ENCODE measurements around the gene SSBP3. TPM values are rescaled to one million over a fixed set of nuclear protein-coding genes. Genes with fewer than 3 reads are reported as not detected.

The SSBP3 gene
- total and polyA plus RNA-seq, 2 of the 13 experiments (the other 11 are each of a cell fraction or from before 2014, with no cell fraction given) = 8.5 to 17.6 TPM

- CTCF ChIA-PET (ENCODE audit: low intra/inter-chr PET ratio, low total read pairs) = no interaction called here
- H2AFZ ChIP-seq (ENCODE audit: low read length) = no peak overlapping the region
- BruUV-seq (replicated peaks) = no TSS peak
- no peak overlapping the region for H3K4me3 ChIP-seq (replicated peaks in 1 of 3; ENCODE audit: insufficient read depth in 1 of 3, low read depth in 2 of 3, low read length in 3 of 3)
- no peak overlapping the region for H3K4me2 ChIP-seq (ENCODE audit: low read depth, low read length)
- TF ChIP-seq MED13 (CRISPR knock-in tag; IDR thresholded peaks at IDR 0.05) = no peak
- DNase-seq (ENCODE audit: low spot score) (no peak), ATAC-seq (no peak), FAIRE-seq (no peak)
- intact Hi-C loops (cut with micrococcal nuclease; ENCODE audit: unreplicated experiment) = no loop called here
- no peak overlapping the region for H3K9ac ChIP-seq (ENCODE audit: insufficient read depth, low read depth, low read length)
- H3K4me1 ChIP-seq (ENCODE audit: insufficient read depth, low read length) = peaks cover 27% of the 10 kb centered on the region
- H3K36me3 ChIP-seq (replicated peaks in 1 of 2; ENCODE audit: control insufficient read depth in 1 of 2, insufficient read depth in 2 of 2, low read length in 2 of 2) = peaks cover 31 to 62% of the 10 kb centered on the region in 2 experiments
- H3K9me3 ChIP-seq (ENCODE audit: low read length) = no peaks in the 10 kb centered on the region
- H3K27ac ChIP-seq (ENCODE audit: extremely low read length, insufficient read depth, low read length) = no peak overlapping the region
- no peaks in the 10 kb centered on the region for H4K20me1 ChIP-seq (ENCODE audit: insufficient read depth, low read length)
- H3K79me2 ChIP-seq (ENCODE audit: insufficient read depth, low read length) = no peaks in the 10 kb centered on the region
- in situ Hi-C loops (cut with HindIII; ENCODE audit: extremely low pct_ligation_motif_present, low pct_unique_long_range_greater_than_20kb) = no loop called here
- 87% methylated on average over 3 of the region's 3 CpGs for WGBS (ENCODE audit: low lambda C conversion rate)
- POLR2A ChIA-PET = interaction anchor here (0.9 to 1.5 kb wide), 4 partner anchors 16 to 104 kb away, joined by 3 to 6 read pairs (median 3); partner anchors contain the start of genes CYB5RL and MRPL37
- H3K27me3 ChIP-seq (ENCODE audit: control insufficient read depth in 1 of 2, insufficient read depth in 2 of 2, low read length in 2 of 2) = no peaks in the 10 kb centered on the region
Observed at GRCh38 chr1:54219688-54220003, 186.5 kb downstream of the SSBP3 start.

- POLR2A ChIA-PET = interaction anchor here (0.9 to 1.5 kb wide), 4 partner anchors 15 to 104 kb away, joined by 3 to 6 read pairs (median 3); partner anchors contain the start of genes CYB5RL and MRPL37
- ATAC-seq (no peak), DNase-seq (ENCODE audit: low spot score) (no peak), FAIRE-seq (no peak)
- peaks cover 35 to 68% of the 10 kb centered on the region in 2 experiments for H3K36me3 ChIP-seq (replicated peaks in 1 of 2; ENCODE audit: control insufficient read depth in 1 of 2, insufficient read depth in 2 of 2, low read length in 2 of 2)
- no peaks in the 10 kb centered on the region for H3K79me2 ChIP-seq (ENCODE audit: insufficient read depth, low read length)
- H3K27ac ChIP-seq (ENCODE audit: extremely low read length, insufficient read depth, low read length) = peak overlapping the region; percentile 27
- CTCF ChIA-PET (ENCODE audit: low intra/inter-chr PET ratio, low total read pairs) = no interaction called here
- no peaks in the 10 kb centered on the region for H3K27me3 ChIP-seq (ENCODE audit: control insufficient read depth in 1 of 2, insufficient read depth in 2 of 2, low read length in 2 of 2)
- H3K9ac ChIP-seq (ENCODE audit: insufficient read depth, low read depth, low read length) = no peak overlapping the region
- H3K4me1 ChIP-seq (ENCODE audit: insufficient read depth, low read length) = peaks cover 27% of the 10 kb centered on the region
- H3K4me3 ChIP-seq (replicated peaks in 1 of 3; ENCODE audit: insufficient read depth in 1 of 3, low read depth in 2 of 3, low read length in 3 of 3) = no peak overlapping the region
- no peaks in the 10 kb centered on the region for H4K20me1 ChIP-seq (ENCODE audit: insufficient read depth, low read length)
- no peaks in the 10 kb centered on the region for H3K9me3 ChIP-seq (ENCODE audit: low read length)
- intact Hi-C loops (cut with micrococcal nuclease; ENCODE audit: unreplicated experiment) = no loop called here
- BruUV-seq (replicated peaks) = no TSS peak
- H2AFZ ChIP-seq (ENCODE audit: low read length) = no peak overlapping the region
- in situ Hi-C loops (cut with HindIII; ENCODE audit: extremely low pct_ligation_motif_present, low pct_unique_long_range_greater_than_20kb) = no loop called here
- 0 out of 2 replicates have a peak, but pooled peaks have one; percentile 0 for TF ChIP-seq POLR2G (IDR thresholded peaks at IDR 0.05; ENCODE audit: low read depth, low read length)
- TF ChIP-seq PHF8 (CRISPR knock-in tag; IDR thresholded peaks at IDR 0.05) = no peak
- peak; percentile 18 for TF ChIP-seq AGO2 (optimal IDR thresholded peaks at IDR 0.05; ENCODE audit: low read depth, low read length)
- no peak for TF ChIP-seq ELF4 (CRISPR knock-in tag; IDR thresholded peaks at IDR 0.05; ENCODE audit: borderline replicate concordance)
- H3K4me2 ChIP-seq (ENCODE audit: low read depth, low read length) = no peak overlapping the region
- 94% methylated on average over 9 of the region's 11 CpGs for WGBS (ENCODE audit: low lambda C conversion rate)
Observed at GRCh38 chr1:54218883-54219687, 187.1 kb downstream of the SSBP3 start.
